Suprapubic skin (tissue), 4 donors: ENCODE measurements around the gene SEMA6A. TPM values are rescaled to one million over a fixed set of nuclear protein-coding genes. Genes with fewer than 3 reads are reported as not detected.

ENCODE experiments used
- DNase-seq, 2 donors: peaks; one replicate each; pipeline ENCODE4 v3.0.0-alpha.2; 2019; ENCODE audit warnings: low spot score in 2 of 2
- H3K27ac ChIP-seq: fragments of 200-600 bp; sonication (generic); one replicate; pipeline ENCODE4 v1.5.1; 2019
- H3K27me3 ChIP-seq: fragments of 200-600 bp; sonication (generic); one replicate; pipeline ENCODE4 v1.5.1; 2019
- H3K36me3 ChIP-seq: fragments of 200-600 bp; sonication (generic); one replicate; pipeline ENCODE4 v1.5.1; 2019
- H3K4me1 ChIP-seq: fragments of 200-600 bp; sonication (generic); one replicate; pipeline ENCODE4 v1.5.1; 2019
- H3K4me3 ChIP-seq: fragments of 200-600 bp; sonication (generic); one replicate; pipeline ENCODE4 v1.5.1; 2019; ENCODE audit warnings: mild to moderate bottlenecking
- H3K9me3 ChIP-seq: fragments of 200-600 bp; sonication (generic); one replicate; pipeline ENCODE4 v1.5.1; 2019
- EP300 ChIP-seq: sonication (generic); formaldehyde crosslinking; IDR thresholded peaks from one replicate; pipeline ENCODE4 v1.6.1; 2017; ENCODE audit warnings: antibody characterized with exemption
- POLR2A ChIP-seq, 2 donors: fragments of 450-650 bp; IDR thresholded peaks; one replicate each; pipeline ENCODE4 v1.6.1; 2017; ENCODE audit warnings: antibody characterized with exemption in 2 of 2, mild to moderate bottlenecking in 2 of 2, moderate library complexity in 2 of 2
- POLR2AphosphoS5 ChIP-seq, 3 donors: sonication (generic); formaldehyde crosslinking; IDR thresholded peaks; one replicate each; pipeline ENCODE4 v1.6.1; 2017; ENCODE audit warnings: antibody characterized with exemption in 3 of 3
- WGBS: methylation state at CpG from one replicate; pipeline ENCODE4 v1.1.5; 2018; 5-methylcytosine and 5-hydroxymethylcytosine counted together
- total RNA-seq, 4 donors: library from RNA; depleted of rRNA; stranded (reverse); fragments of >200 nt; gene quantifications; one replicate each; pipeline ENCODE4 v1.1.0, GENCODE V29; 2016
- TF ChIP-seq, protein P1 (sequence below), 2 donors: fragments of 200-600 bp in 1 of 2; fragments of 450-650 bp in 1 of 2; sonication (generic) in 1 of 2; IDR thresholded peaks; one replicate each; pipeline ENCODE4 v1.5.1; 2016 to 2019; ENCODE audit warnings: antibody characterized with exemption in 2 of 2, mild to moderate bottlenecking in 1 of 2, moderate library complexity in 1 of 2

Gene SEMA6A
- total RNA-seq, 4 donors from 2014 or later = 7.4 to 27.8 (median 15.5) TPM

DNA sequence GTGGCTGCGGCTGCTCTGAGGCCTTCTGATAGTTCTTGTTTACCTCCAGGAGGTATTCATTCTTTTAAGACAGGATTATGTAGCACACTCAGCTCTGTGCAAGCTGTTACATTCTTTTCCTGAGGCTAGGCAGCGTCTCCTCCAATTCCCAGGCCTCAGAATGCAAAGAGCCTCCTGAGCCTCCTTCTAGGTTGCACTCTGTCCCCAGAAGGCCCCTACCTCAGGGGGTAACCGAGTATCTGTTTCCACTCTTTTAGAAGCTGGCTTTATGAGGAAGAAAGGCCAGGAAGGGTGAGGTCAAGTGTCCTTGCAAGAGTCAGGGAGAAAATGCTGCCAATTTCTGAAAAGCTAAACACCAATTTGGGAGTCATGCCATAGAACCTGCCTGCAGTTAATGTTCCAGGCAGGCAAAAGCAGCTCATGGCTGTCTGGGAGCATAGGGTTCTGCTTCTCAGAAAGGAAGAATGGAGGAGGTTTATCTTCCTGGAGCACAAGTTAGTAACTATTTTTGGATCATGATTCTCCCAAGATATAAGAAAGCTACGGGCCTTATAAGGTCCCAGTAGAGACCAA is 178.9 kb downstream of the SEMA6A start:
- Histone ChIP-seq H3K27me3 (no peaks in the 10 kb centered on the region), H3K36me3 (no peaks in the 10 kb centered on the region), H3K4me1 (peaks cover 5% of the 10 kb centered on the region), H3K9me3 (no peaks in the 10 kb centered on the region), H3K4me3 (no peak overlapping the region), H3K27ac (peak overlapping the region; percentile 1)
- no peak for DNase-seq
- 41% methylated on average over 4 of the region's 4 CpGs for WGBS
- TF ChIP-seq EP300 (no peak), POLR2AphosphoS5 (IDR thresholded peaks at IDR 0.05) (no peak), POLR2A (IDR thresholded peaks at IDR 0.05) (no peak)
- TF ChIP-seq, protein P1, sequence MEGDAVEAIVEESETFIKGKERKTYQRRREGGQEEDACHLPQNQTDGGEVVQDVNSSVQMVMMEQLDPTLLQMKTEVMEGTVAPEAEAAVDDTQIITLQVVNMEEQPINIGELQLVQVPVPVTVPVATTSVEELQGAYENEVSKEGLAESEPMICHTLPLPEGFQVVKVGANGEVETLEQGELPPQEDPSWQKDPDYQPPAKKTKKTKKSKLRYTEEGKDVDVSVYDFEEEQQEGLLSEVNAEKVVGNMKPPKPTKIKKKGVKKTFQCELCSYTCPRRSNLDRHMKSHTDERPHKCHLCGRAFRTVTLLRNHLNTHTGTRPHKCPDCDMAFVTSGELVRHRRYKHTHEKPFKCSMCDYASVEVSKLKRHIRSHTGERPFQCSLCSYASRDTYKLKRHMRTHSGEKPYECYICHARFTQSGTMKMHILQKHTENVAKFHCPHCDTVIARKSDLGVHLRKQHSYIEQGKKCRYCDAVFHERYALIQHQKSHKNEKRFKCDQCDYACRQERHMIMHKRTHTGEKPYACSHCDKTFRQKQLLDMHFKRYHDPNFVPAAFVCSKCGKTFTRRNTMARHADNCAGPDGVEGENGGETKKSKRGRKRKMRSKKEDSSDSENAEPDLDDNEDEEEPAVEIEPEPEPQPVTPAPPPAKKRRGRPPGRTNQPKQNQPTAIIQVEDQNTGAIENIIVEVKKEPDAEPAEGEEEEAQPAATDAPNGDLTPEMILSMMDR (IDR thresholded peaks at IDR 0.05) = no peak

DNA sequence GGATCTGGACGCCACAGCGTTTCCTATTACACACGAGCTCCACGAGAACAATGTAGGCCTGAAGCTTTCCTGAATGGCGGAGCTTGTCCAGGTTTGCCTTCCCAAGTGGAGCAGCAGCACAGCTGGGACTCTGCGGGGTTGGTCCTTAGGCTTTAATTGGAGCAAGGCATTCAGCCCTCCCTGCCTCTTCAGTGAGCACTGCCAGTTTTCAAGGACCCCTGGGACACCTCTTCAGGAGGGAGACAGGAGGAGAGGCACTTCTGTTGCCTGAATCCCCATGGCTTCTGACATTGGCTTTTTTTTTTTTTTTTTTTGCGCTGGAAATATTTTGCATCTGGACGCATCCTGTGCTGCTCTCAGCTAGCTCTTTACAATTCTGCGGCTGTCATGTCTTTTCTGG is 179.4 kb downstream of the SEMA6A start:
- 69% methylated on average over 9 of the region's 9 CpGs for WGBS
- no peak for DNase-seq
- Histone ChIP-seq H3K4me3 (no peak overlapping the region), H3K27ac (no peak overlapping the region), H3K4me1 (peaks cover 5% of the 10 kb centered on the region), H3K36me3 (no peaks in the 10 kb centered on the region), H3K27me3 (no peaks in the 10 kb centered on the region), H3K9me3 (no peaks in the 10 kb centered on the region)
- TF ChIP-seq EP300 (no peak), POLR2AphosphoS5 (IDR thresholded peaks at IDR 0.05) (no peak), POLR2A (IDR thresholded peaks at IDR 0.05) (no peak)
- TF ChIP-seq, protein P1 (IDR thresholded peaks at IDR 0.05) = no peak

DNA sequence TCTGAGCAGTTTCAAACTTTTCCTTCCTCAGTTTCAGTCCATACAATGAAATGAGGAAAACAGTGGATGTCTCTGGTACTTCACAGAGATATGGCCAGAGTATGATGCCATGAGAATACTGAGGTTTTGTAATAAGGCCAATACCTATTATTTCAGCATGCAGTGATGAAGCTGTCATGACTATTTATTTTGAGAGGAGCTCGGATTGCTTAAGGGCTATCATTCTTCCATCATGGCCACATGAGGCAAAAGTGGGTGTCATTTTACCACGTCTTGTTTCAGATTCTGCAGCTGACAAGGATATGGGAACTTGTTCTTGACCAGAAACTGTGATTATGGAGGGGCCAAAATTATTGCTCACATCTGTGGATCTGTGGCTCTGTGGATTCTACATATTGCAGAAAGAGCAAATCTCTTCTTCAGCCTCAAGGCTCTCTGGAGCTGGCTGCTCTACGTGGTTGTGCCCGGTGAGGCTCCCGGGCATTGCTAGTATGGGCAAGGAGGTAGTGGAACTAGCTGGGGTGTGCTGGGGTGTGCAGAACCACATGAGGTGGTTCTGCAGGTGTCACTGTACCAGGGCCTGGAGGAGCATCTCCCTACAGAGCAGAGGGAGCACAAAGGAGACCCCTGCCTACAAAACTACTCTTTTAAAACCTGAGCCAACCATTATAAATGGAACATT is 180.3 kb downstream of the SEMA6A start:
- H3K27me3 ChIP-seq = no peaks in the 10 kb centered on the region
- H3K36me3 ChIP-seq = no peaks in the 10 kb centered on the region
- H3K4me3 ChIP-seq = no peak overlapping the region
- no peak overlapping the region for H3K27ac ChIP-seq
- H3K9me3 ChIP-seq = no peaks in the 10 kb centered on the region
- 83% methylated on average over 2 of the region's 5 CpGs for WGBS
- peaks cover 5% of the 10 kb centered on the region for H3K4me1 ChIP-seq
- no peak for DNase-seq
- TF ChIP-seq POLR2A (IDR thresholded peaks at IDR 0.05) = no peak
- no peak for TF ChIP-seq EP300
- no peak for TF ChIP-seq POLR2AphosphoS5 (IDR thresholded peaks at IDR 0.05)
- TF ChIP-seq, protein P1 (IDR thresholded peaks at IDR 0.05) = no peak
